ENCODE results near the gene CARD9. TPM values are rescaled to one million over a fixed set of nuclear protein-coding genes. Genes with fewer than 3 reads are reported as not detected.

CARD9 gene
- total RNA-seq, 3 donors from 2014 or later (not counting 1 experiment from before 2014, with no cell fraction given), result 1.6 to 4.2 (median 4.0) TPM

GRCh38 chr9:136345281-136346156 lies 27.9 kb downstream of the CARD9 start:
- H3K4me1 ChIP-seq (ENCODE audit: control insufficient read depth, insufficient read depth, low read length), result peaks cover 7% of the 10 kb centered on the region
- no peaks in the 10 kb centered on the region for H3K9me3 Mint-ChIP-seq
- intact Hi-C loops (cut with micrococcal nuclease), result no loop called here
- H3K9me3 ChIP-seq (ENCODE audit: control insufficient read depth, insufficient read depth, low read length), result no peaks in the 10 kb centered on the region
- ATAC-seq, result no peak
- H3K27ac Mint-ChIP-seq, result no peak overlapping the region
- no peak for TF ChIP-seq CTCF (IDR thresholded peaks at IDR 0.05)
- H3K27ac ChIP-seq (ENCODE audit: low read length), result no peak overlapping the region
- no peak overlapping the region for H3K4me3 ChIP-seq (ENCODE audit: low read length)
- DNase-seq, result no peak
- H3K27me3 Mint-ChIP-seq (ENCODE audit: low read depth in 2 of 2), result no peaks in the 10 kb centered on the region
- H3K27me3 ChIP-seq (ENCODE audit: control insufficient read depth, insufficient read depth, low read length), result no peaks in the 10 kb centered on the region
- WGBS (ENCODE audit: insufficient coverage), result 89% methylated on average over 43 of the region's 43 CpGs
- H3K36me3 ChIP-seq (ENCODE audit: control insufficient read depth, insufficient read depth, low read length), result no peaks in the 10 kb centered on the region
- H3K36me3 Mint-ChIP-seq, result no peaks in the 10 kb centered on the region
- H3K4me1 Mint-ChIP-seq, result no peaks in the 10 kb centered on the region
- H3K4me3 Mint-ChIP-seq, result no peak overlapping the region

GRCh38 chr9:136344544-136345280 lies 28.8 kb downstream of the CARD9 start:
- intact Hi-C loops (cut with micrococcal nuclease), result no loop called here
- no peaks in the 10 kb centered on the region for H3K9me3 ChIP-seq (ENCODE audit: control insufficient read depth, insufficient read depth, low read length)
- no peak overlapping the region for H3K4me3 ChIP-seq (ENCODE audit: low read length)
- DNase-seq (no peak), ATAC-seq (no peak)
- no peaks in the 10 kb centered on the region for H3K27me3 Mint-ChIP-seq (ENCODE audit: low read depth in 2 of 2)
- H3K9me3 Mint-ChIP-seq, result no peaks in the 10 kb centered on the region
- no peak overlapping the region for H3K27ac Mint-ChIP-seq
- H3K4me1 ChIP-seq (ENCODE audit: control insufficient read depth, insufficient read depth, low read length), result peaks cover 7% of the 10 kb centered on the region
- no peaks in the 10 kb centered on the region for H3K27me3 ChIP-seq (ENCODE audit: control insufficient read depth, insufficient read depth, low read length)
- TF ChIP-seq CTCF (IDR thresholded peaks at IDR 0.05), result no peak
- no peaks in the 10 kb centered on the region for H3K36me3 Mint-ChIP-seq
- WGBS (ENCODE audit: insufficient coverage), result 89% methylated on average over 21 of the region's 21 CpGs
- no peak overlapping the region for H3K27ac ChIP-seq (ENCODE audit: low read length)
- H3K36me3 ChIP-seq (ENCODE audit: control insufficient read depth, insufficient read depth, low read length), result no peaks in the 10 kb centered on the region
- no peak overlapping the region for H3K4me3 Mint-ChIP-seq
- H3K4me1 Mint-ChIP-seq, result no peaks in the 10 kb centered on the region

GRCh38 chr9:136343884-136344269 lies 29.6 kb downstream of the CARD9 start:
- WGBS (ENCODE audit: insufficient coverage), result 97% methylated on average over 24 of the region's 24 CpGs
- no peak overlapping the region for H3K27ac Mint-ChIP-seq

More at GRCh38 chr9:136343884-136344269, 29.6 kb downstream of the CARD9 start:
- intact Hi-C loops (cut with micrococcal nuclease), result no loop called here
- Mint-ChIP-seq H3K27me3 (ENCODE audit: low read depth in 2 of 2) (no peaks in the 10 kb centered on the region), H3K4me3 (no peak overlapping the region), H3K4me1 (peaks cover 0 to 4% of the 10 kb centered on the region in 2 donors), H3K9me3 (no peaks in the 10 kb centered on the region), H3K36me3 (no peaks in the 10 kb centered on the region)
- Histone ChIP-seq H3K27me3 (ENCODE audit: control insufficient read depth, insufficient read depth, low read length) (no peaks in the 10 kb centered on the region), H3K9me3 (ENCODE audit: control insufficient read depth, insufficient read depth, low read length) (no peaks in the 10 kb centered on the region), H3K4me3 (ENCODE audit: low read length) (no peak overlapping the region), H3K36me3 (ENCODE audit: control insufficient read depth, insufficient read depth, low read length) (no peaks in the 10 kb centered on the region), H3K27ac (ENCODE audit: low read length) (no peak overlapping the region), H3K4me1 (ENCODE audit: control insufficient read depth, insufficient read depth, low read length) (peaks cover 7% of the 10 kb centered on the region)
- DNase-seq (no peak), ATAC-seq (no peak)
- TF ChIP-seq CTCF (IDR thresholded peaks at IDR 0.05), result no peak
